ENCODE results near the gene C10orf95.

Gene C10orf95

DNA sequence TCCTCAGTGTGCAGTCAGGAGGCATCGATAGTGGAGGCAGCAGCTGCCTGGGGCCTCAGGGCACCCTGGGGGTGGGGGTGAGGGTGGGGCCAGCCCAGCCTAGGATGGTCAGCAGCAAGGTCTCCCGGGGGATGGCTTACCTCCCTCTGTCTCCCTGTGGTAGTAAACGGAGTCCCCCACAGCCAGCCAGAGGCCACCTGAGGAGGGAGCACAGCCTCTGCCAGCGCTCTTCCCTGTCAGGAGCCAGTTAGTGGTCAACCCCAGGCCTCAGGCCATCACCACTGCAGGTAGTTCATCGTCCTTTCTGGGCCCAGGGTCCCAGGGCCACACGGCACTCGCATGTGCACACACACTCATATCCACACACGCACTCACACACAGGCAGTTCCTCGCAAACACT lies 29.1 kb upstream of the C10orf95 start:
- H2AFZ ChIP-seq (ENCODE audit: low read length, unreplicated experiment), result no peak overlapping the region
- no peaks in the 10 kb centered on the region for H3K79me2 ChIP-seq (ENCODE audit: control insufficient read depth, insufficient read depth, low read length, unreplicated experiment)
- H3K36me3 ChIP-seq (ENCODE audit: insufficient read depth, low read length), result peaks cover 4% of the 10 kb centered on the region; the same call in 1 of the 2 replicates
- H3K27ac ChIP-seq (ENCODE audit: low read depth, low read length), result no peak overlapping the region
- no peaks in the 10 kb centered on the region for H3K4me1 ChIP-seq (ENCODE audit: control insufficient read depth, insufficient read depth, low read length, unreplicated experiment)
- H3K27me3 ChIP-seq (ENCODE audit: insufficient read depth, low read length), result no peaks in the 10 kb centered on the region
- no peak overlapping the region for H3K4me3 ChIP-seq (ENCODE audit: low read depth, low read length)

DNA sequence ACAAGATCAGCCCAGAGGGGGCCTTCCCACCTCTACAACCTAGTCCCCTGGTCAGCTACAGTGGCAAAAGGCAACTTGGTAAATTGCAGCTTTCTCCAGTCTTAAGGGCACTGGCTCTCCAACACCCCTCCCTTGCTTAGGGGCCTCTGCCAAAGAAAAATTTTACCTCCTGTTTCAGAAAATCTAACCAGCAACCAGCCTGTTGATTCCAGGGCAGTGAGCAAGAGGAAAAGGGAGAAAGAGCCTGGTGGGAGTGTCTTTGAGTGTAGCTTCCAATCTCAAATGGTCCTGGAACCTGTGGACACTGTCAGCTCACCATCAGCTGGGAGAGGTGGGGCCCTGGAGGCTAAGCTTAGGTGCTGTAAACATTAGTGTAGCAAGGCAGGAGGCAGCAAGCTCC lies 28.3 kb upstream of the C10orf95 start:
- Histone ChIP-seq H3K27ac (ENCODE audit: low read depth, low read length) (no peak overlapping the region), H3K4me3 (ENCODE audit: low read depth, low read length) (no peak overlapping the region), H3K4me1 (ENCODE audit: control insufficient read depth, insufficient read depth, low read length, unreplicated experiment) (no peaks in the 10 kb centered on the region), H2AFZ (ENCODE audit: low read length, unreplicated experiment) (no peak overlapping the region), H3K79me2 (ENCODE audit: control insufficient read depth, insufficient read depth, low read length, unreplicated experiment) (no peaks in the 10 kb centered on the region), H3K27me3 (ENCODE audit: insufficient read depth, low read length) (no peaks in the 10 kb centered on the region), H3K36me3 (ENCODE audit: insufficient read depth, low read length) (no peaks in the 10 kb centered on the region; the same call in 1 of the 2 replicates)

GRCh38 chr10:102476466-102477141 lies 25.3 kb upstream of the C10orf95 start:
- Histone ChIP-seq H3K4me1 (ENCODE audit: control insufficient read depth, insufficient read depth, low read length, unreplicated experiment) (no peaks in the 10 kb centered on the region), H3K4me3 (ENCODE audit: low read depth, low read length) (no peak overlapping the region), H3K79me2 (ENCODE audit: control insufficient read depth, insufficient read depth, low read length, unreplicated experiment) (no peaks in the 10 kb centered on the region), H3K27me3 (ENCODE audit: insufficient read depth, low read length) (no peaks in the 10 kb centered on the region), H3K36me3 (ENCODE audit: insufficient read depth, low read length) (no peaks in the 10 kb centered on the region), H2AFZ (ENCODE audit: low read length, unreplicated experiment) (no peak overlapping the region), H3K27ac (ENCODE audit: low read depth, low read length) (no peak overlapping the region)

DNA sequence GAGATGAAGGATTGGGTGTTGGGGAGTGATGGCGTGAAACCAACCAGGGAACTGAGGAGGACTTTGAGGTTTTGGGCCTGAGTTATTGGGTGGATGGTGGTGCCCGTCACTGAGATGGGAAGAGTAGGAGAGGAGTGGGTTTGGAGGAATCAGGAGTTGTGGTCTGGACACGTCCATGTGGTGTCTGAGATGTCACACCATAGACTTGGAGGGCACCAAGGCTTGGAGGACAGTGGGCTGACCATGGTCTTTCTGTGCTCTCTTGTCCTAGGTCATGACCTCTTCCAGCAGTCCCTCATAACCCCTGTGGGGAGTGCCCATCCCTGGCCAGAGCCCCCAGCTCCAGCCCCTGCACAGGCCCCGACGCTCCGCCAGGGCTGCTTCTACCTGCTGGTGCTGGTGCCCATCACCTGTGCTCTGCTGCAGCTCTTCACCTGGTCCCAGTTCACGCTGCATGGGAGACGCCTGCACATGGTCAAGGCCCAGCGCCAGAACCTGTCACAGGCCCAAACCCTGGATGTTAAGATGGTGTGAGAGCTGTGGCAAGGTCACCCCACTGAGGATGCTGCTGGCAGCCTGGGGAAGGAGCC lies 24.2 kb upstream of the C10orf95 start:
- Histone ChIP-seq H3K79me2 (ENCODE audit: control insufficient read depth, insufficient read depth, low read length, unreplicated experiment) (no peaks in the 10 kb centered on the region), H3K27ac (ENCODE audit: low read depth, low read length) (no peak overlapping the region), H3K4me3 (ENCODE audit: low read depth, low read length) (no peak overlapping the region), H3K4me1 (ENCODE audit: control insufficient read depth, insufficient read depth, low read length, unreplicated experiment) (no peaks in the 10 kb centered on the region), H2AFZ (ENCODE audit: low read length, unreplicated experiment) (no peak overlapping the region), H3K27me3 (ENCODE audit: insufficient read depth, low read length) (no peaks in the 10 kb centered on the region), H3K36me3 (ENCODE audit: insufficient read depth, low read length) (no peaks in the 10 kb centered on the region)

DNA sequence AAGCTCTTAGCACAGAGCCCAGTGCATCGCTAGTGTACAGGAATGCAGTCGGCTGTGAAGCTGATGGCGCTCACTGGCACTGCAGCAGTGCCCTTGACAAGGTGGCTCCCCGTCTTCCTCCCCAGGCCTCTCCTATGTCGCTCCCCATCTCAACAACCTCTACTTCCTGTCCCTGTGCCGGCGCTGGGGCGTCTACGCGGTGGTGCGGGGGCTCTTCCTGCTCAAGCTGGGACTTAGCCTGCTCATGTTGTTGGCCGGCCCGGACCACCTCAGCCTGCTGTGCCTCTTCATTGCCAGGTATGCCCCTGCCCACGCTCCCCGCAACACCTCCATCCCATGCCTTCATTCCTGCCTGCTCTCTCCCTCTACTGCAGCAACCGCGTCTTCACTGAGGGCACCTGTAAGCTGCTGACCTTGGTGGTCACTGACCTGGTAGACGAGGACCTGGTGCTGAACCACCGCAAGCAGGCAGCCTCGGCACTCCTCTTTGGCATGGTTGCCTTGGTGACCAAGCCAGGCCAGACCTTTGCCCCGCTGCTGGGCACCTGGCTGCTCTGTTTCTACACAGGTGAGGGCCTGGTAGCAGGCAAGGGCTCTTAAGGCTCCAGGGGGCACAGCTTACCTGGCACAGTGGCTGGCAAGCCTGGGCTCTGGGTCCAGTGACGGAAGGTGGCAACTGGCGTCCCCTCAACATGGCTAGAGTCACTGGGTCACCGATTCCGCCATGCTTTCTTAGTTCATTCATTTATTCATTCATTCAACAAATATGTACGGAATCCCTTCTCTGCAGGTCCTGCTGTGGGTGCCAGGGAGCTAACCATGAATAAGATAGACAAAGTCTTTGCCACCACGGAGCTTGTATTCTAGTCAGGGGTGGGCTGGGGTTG lies 22.3 kb upstream of the C10orf95 start:
- no peak overlapping the region for H3K27ac ChIP-seq (ENCODE audit: low read depth, low read length)
- peaks cover 5% of the 10 kb centered on the region for H3K4me1 ChIP-seq (ENCODE audit: control insufficient read depth, insufficient read depth, low read length, unreplicated experiment)
- H3K36me3 ChIP-seq (ENCODE audit: insufficient read depth, low read length), result no peaks in the 10 kb centered on the region
- no peak overlapping the region for H2AFZ ChIP-seq (ENCODE audit: low read length, unreplicated experiment)
- H3K79me2 ChIP-seq (ENCODE audit: control insufficient read depth, insufficient read depth, low read length, unreplicated experiment), result no peaks in the 10 kb centered on the region
- H3K4me3 ChIP-seq (ENCODE audit: low read depth, low read length), result no peak overlapping the region
- H3K27me3 ChIP-seq (ENCODE audit: insufficient read depth, low read length), result no peaks in the 10 kb centered on the region

GRCh38 chr10:102470579-102471546 lies 19.5 kb upstream of the C10orf95 start:
- Histone ChIP-seq H3K27ac (ENCODE audit: low read depth, low read length) (no peak overlapping the region), H3K4me1 (ENCODE audit: control insufficient read depth, insufficient read depth, low read length, unreplicated experiment) (peaks cover 13% of the 10 kb centered on the region), H3K27me3 (ENCODE audit: insufficient read depth, low read length) (no peaks in the 10 kb centered on the region), H2AFZ (ENCODE audit: low read length, unreplicated experiment) (no peak overlapping the region), H3K4me3 (ENCODE audit: low read depth, low read length) (no peak overlapping the region), H3K79me2 (ENCODE audit: control insufficient read depth, insufficient read depth, low read length, unreplicated experiment) (no peaks in the 10 kb centered on the region), H3K36me3 (ENCODE audit: insufficient read depth, low read length) (no peaks in the 10 kb centered on the region)

DNA sequence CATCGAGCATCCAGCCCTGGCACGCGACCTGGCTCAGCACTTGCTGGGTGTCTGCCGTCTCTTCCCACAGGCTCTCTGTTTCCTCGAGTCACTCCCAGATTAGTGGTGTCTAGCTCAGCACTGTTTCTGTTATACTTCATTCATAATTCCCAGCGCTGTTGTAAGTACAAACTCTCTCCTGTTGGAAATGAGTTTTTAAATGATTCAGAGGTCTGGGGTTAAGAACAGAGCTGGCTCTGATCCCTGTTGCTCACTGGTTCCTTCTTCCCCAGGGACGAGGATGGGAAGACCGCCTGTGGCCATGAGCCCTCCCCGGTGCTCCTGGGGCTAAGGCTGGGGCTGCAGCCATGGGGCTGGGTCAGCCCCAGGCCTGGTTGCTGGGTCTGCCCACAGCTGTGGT lies 17.3 kb upstream of the C10orf95 start:
- Histone ChIP-seq H3K79me2 (ENCODE audit: control insufficient read depth, insufficient read depth, low read length, unreplicated experiment) (no peaks in the 10 kb centered on the region), H3K27ac (ENCODE audit: low read depth, low read length) (peak overlapping the region; percentile 22; the same call in 1 of the 2 replicates), H3K4me3 (ENCODE audit: low read depth, low read length) (no peak overlapping the region), H3K4me1 (ENCODE audit: control insufficient read depth, insufficient read depth, low read length, unreplicated experiment) (peaks cover 13% of the 10 kb centered on the region), H2AFZ (ENCODE audit: low read length, unreplicated experiment) (peak overlapping the region; percentile 9), H3K36me3 (ENCODE audit: insufficient read depth, low read length) (no peaks in the 10 kb centered on the region), H3K27me3 (ENCODE audit: insufficient read depth, low read length) (no peaks in the 10 kb centered on the region)

DNA sequence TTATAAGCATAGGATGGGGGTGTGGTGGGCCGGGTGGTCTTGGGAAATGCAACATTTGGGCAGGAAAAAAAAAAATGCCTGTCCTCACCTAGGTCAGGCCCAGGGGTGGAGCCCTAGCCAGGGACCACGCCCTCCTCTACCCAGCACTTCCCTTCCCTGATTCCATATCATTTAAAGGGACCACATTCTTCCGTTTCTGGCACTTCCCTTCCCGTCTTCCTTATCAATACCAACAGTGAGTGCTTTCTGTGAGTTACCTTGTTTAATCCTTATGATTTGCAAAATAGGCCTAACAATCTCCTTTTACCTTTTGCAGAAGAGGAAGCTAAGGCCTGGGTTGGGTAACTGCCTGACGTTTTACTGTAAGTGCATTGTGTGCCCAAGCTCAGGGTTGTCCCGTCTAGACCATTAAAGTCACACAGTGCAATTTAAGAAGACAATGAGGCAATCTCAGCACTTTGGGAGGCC lies 16.7 kb upstream of the C10orf95 start:
- H3K4me3 ChIP-seq (ENCODE audit: low read depth, low read length), result no peak overlapping the region
- no peaks in the 10 kb centered on the region for H3K27me3 ChIP-seq (ENCODE audit: insufficient read depth, low read length)
- peaks cover 13% of the 10 kb centered on the region for H3K4me1 ChIP-seq (ENCODE audit: control insufficient read depth, insufficient read depth, low read length, unreplicated experiment)
- H3K79me2 ChIP-seq (ENCODE audit: control insufficient read depth, insufficient read depth, low read length, unreplicated experiment), result no peaks in the 10 kb centered on the region
- H3K27ac ChIP-seq (ENCODE audit: low read depth, low read length), result no peak overlapping the region
- no peak overlapping the region for H2AFZ ChIP-seq (ENCODE audit: low read length, unreplicated experiment)
- no peaks in the 10 kb centered on the region for H3K36me3 ChIP-seq (ENCODE audit: insufficient read depth, low read length)

DNA sequence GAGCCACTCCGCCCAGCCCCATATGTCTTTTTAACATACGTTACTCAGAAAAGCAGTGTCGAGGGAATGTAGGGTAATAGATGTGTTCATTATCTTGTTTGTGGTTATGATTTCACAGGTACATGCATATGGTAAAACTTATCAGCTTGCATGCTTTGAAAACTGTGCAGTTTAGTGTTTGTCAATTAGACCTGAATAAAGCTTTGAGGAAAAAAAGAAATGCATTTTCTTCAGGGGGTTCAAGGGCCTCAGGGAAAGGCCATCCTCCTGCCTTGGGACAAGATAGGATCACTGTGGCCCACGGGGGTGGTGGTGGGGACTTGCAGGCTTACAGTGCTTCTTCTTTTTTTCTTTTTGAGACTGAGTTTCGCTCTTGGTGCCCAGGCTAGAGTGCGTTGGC lies 16.0 kb upstream of the C10orf95 start:
- Histone ChIP-seq H3K36me3 (ENCODE audit: insufficient read depth, low read length) (no peaks in the 10 kb centered on the region), H3K27ac (ENCODE audit: low read depth, low read length) (no peak overlapping the region), H3K4me1 (ENCODE audit: control insufficient read depth, insufficient read depth, low read length, unreplicated experiment) (peaks cover 13% of the 10 kb centered on the region), H3K27me3 (ENCODE audit: insufficient read depth, low read length) (no peaks in the 10 kb centered on the region), H3K4me3 (ENCODE audit: low read depth, low read length) (no peak overlapping the region), H2AFZ (ENCODE audit: low read length, unreplicated experiment) (no peak overlapping the region), H3K79me2 (ENCODE audit: control insufficient read depth, insufficient read depth, low read length, unreplicated experiment) (no peaks in the 10 kb centered on the region)

GRCh38 chr10:102465466-102465865 lies 14.1 kb upstream of the C10orf95 start:
- no peak overlapping the region for H3K27ac ChIP-seq (ENCODE audit: low read depth, low read length)
- H3K36me3 ChIP-seq (ENCODE audit: insufficient read depth, low read length), result no peaks in the 10 kb centered on the region
- no peak overlapping the region for H3K4me3 ChIP-seq (ENCODE audit: low read depth, low read length)
- no peaks in the 10 kb centered on the region for H3K79me2 ChIP-seq (ENCODE audit: control insufficient read depth, insufficient read depth, low read length, unreplicated experiment)
- no peaks in the 10 kb centered on the region for H3K27me3 ChIP-seq (ENCODE audit: insufficient read depth, low read length)
- H3K4me1 ChIP-seq (ENCODE audit: control insufficient read depth, insufficient read depth, low read length, unreplicated experiment), result peaks cover 13% of the 10 kb centered on the region
- H2AFZ ChIP-seq (ENCODE audit: low read length, unreplicated experiment), result no peak overlapping the region

All from ACC112 (cell line).